GM19238 (cell line): ENCODE data around the gene PSMA5.

Experiments
- DNase-seq: peaks from one replicate; pipeline ENCODE4 v3.0.0; 2011; ENCODE audit warnings: low spot score; ENCODE audit not compliant: insufficient read length

PSMA5 gene

GRCh38 chr1:109369167-109369746, 57.0 kb downstream of the PSMA5 start:
- no peak for DNase-seq

- DNase-seq, result no peak
Measured at GRCh38 chr1:109368464-109368863, 57.8 kb downstream of the PSMA5 start.

- DNase-seq, result no peak
Measured at GRCh38 chr1:109367626-109368025, 58.6 kb downstream of the PSMA5 start.

GRCh38 chr1:109365642-109366204, 60.5 kb downstream of the PSMA5 start:
- no peak for DNase-seq

GRCh38 chr1:109361649-109362048, 64.6 kb downstream of the PSMA5 start:
- no peak for DNase-seq

- DNase-seq, result no peak
Measured at GRCh38 chr1:109361069-109361468, 65.2 kb downstream of the PSMA5 start.

- no peak for DNase-seq
Measured at GRCh38 chr1:109357616-109358015, 68.6 kb downstream of the PSMA5 start.

GRCh38 chr1:109356915-109357314, 69.3 kb downstream of the PSMA5 start:
- DNase-seq, result no peak

GRCh38 chr1:109356505-109356904, 69.7 kb downstream of the PSMA5 start:
- no peak for DNase-seq

- no peak for DNase-seq
Measured at GRCh38 chr1:109354929-109355328, 71.3 kb downstream of the PSMA5 start.

GRCh38 chr1:109351457-109351856, 74.8 kb downstream of the PSMA5 start:
- no peak for DNase-seq

- no peak for DNase-seq
Measured at GRCh38 chr1:109350655-109351054, 75.6 kb downstream of the PSMA5 start.

- no peak for DNase-seq
Measured at GRCh38 chr1:109350182-109350581, 76.1 kb downstream of the PSMA5 start.
